HUES48 (cell line): ENCODE data around the gene UPK3A.

Source experiments
- H3K27ac ChIP-seq: one replicate; pipeline ENCODE4 v1.7.0; 2013; ENCODE audit warnings: low read depth, low read length, inconsistent platforms
- H3K27me3 ChIP-seq: 2 replicates; pipeline ENCODE4 v1.6.1; 2013; ENCODE audit warnings: mild to moderate bottlenecking, low read length; ENCODE audit not compliant: control insufficient read depth, insufficient read depth
- H3K36me3 ChIP-seq: 2 replicates; pipeline ENCODE4 v1.6.1; 2013; ENCODE audit warnings: low read length; ENCODE audit not compliant: control insufficient read depth, insufficient read depth
- H3K4me1 ChIP-seq: 2 replicates; pipeline ENCODE4 v1.6.1; 2013; ENCODE audit warnings: mild to moderate bottlenecking, low read length; ENCODE audit not compliant: control insufficient read depth, insufficient read depth
- H3K4me3 ChIP-seq: 2 replicates; pipeline ENCODE4 v1.5.1; 2013; ENCODE audit warnings: mild to moderate bottlenecking, low read depth, low read length
- H3K9ac ChIP-seq: 2 replicates; pipeline ENCODE4 v1.6.1; 2013; ENCODE audit warnings: mild to moderate bottlenecking, low read depth, low read length, moderate library complexity
- H3K9me3 ChIP-seq: 2 replicates; pipeline ENCODE4 v1.6.1; 2013; ENCODE audit warnings: low read length; ENCODE audit not compliant: control insufficient read depth, insufficient read depth

Gene UPK3A

DNA sequence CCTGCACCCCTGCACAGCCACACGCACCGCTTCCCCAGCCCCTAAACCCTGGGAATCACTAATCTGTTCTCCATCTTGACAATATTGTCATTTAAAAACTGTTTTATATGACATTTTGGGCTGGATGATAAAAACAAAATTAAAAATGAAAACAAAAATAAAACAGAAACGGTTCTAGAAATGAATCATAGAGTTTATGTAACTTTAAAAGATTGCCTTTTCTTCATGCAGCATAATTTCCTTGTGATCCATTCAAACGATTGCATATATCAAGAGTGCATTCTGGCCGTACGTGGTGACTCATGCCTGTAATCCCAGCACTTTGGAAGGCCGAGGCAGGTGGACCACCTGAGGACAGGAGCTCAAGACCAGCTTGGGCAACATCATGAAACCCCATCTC is 18.4 kb downstream of the UPK3A start:
- Histone ChIP-seq H3K9ac (no peak overlapping the region), H3K4me3 (no peak overlapping the region), H3K27ac (no peak overlapping the region), H3K27me3 (no peaks in the 10 kb centered on the region), H3K36me3 (no peaks in the 10 kb centered on the region), H3K4me1 (peaks cover 10% of the 10 kb centered on the region; the same call in 1 of the 2 replicates), H3K9me3 (no peaks in the 10 kb centered on the region)

GRCh38 chr22:45304971-45305370 is 20.2 kb downstream of the UPK3A start:
- H3K4me3 ChIP-seq, result no peak overlapping the region
- H3K27ac ChIP-seq, result no peak overlapping the region
- H3K9ac ChIP-seq, result no peak overlapping the region
- H3K9me3 ChIP-seq, result no peaks in the 10 kb centered on the region
- no peaks in the 10 kb centered on the region for H3K36me3 ChIP-seq
- peaks cover 11% of the 10 kb centered on the region for H3K4me1 ChIP-seq
- H3K27me3 ChIP-seq, result no peaks in the 10 kb centered on the region

DNA sequence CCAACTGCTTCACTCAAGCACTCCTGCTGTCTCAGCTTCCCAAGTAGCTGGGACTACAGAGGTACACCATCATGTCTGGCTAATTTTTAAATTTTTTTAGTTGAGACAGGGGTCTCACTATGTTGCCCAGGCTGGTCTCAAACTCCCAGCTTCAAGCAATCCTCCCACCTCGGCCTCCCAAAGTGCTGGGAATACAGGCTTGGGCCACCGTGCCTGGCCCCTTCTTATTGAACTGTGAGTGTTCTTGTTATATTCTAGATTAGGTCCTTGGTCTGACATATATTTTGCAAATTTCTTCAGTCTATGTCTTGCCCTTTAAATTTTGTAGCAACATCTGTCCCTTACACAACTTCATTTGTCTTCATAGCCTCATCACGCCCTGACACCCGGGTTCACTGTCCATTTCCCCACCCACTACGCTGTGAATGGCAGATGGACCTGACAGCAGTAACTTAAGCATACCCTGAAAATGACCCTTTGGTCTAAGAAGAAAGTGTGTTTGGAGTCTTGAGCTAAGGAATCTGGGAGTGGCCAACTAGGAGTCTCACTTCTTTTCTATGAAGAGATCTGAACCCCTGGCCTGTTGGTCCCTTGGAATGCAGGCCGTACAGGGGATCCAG is 20.8 kb downstream of the UPK3A start:
- Histone ChIP-seq H3K9ac (no peak overlapping the region), H3K27ac (no peak overlapping the region), H3K4me3 (no peak overlapping the region), H3K27me3 (no peaks in the 10 kb centered on the region), H3K9me3 (no peaks in the 10 kb centered on the region), H3K36me3 (no peaks in the 10 kb centered on the region), H3K4me1 (peaks cover 11% of the 10 kb centered on the region)

DNA sequence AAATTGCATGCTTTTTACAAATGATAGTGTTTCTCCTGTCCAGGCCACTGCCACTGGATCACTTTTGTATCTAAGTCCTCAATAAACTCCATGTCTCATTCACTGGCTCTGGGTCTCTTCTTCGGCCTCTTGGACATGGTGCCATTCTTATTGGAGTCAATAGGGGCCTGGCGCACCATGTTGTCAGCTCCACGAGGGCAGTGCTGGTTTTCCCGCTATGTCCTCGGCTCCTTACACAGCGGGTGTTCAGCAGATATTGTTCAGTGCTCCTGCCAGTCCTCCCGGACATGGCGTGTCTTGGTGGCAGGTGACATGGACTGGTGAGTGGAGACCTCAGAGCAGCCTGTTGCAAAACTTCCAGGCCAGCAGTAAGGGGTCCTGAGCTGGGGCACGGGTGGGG is 21.4 kb downstream of the UPK3A start:
- Histone ChIP-seq H3K9ac (no peak overlapping the region), H3K27ac (no peak overlapping the region), H3K27me3 (no peaks in the 10 kb centered on the region), H3K36me3 (no peaks in the 10 kb centered on the region), H3K4me1 (peaks cover 11% of the 10 kb centered on the region), H3K4me3 (no peak overlapping the region), H3K9me3 (no peaks in the 10 kb centered on the region)

- 0 out of 2 replicates have a peak overlapping the region, but pooled peaks have one; percentile 62 for H3K4me3 ChIP-seq
- no peaks in the 10 kb centered on the region; the same call in 1 of the 2 replicates for H3K36me3 ChIP-seq
- H3K9me3 ChIP-seq, result no peaks in the 10 kb centered on the region
- no peaks in the 10 kb centered on the region for H3K27me3 ChIP-seq
- no peak overlapping the region for H3K9ac ChIP-seq
- H3K4me1 ChIP-seq, result peaks cover 11% of the 10 kb centered on the region
- no peak overlapping the region for H3K27ac ChIP-seq
Observed at GRCh38 chr22:45308391-45308956, 23.7 kb downstream of the UPK3A start.

GRCh38 chr22:45308957-45309421 is 24.2 kb downstream of the UPK3A start:
- Histone ChIP-seq H3K36me3 (no peaks in the 10 kb centered on the region; the same call in 1 of the 2 replicates), H3K9ac (peak overlapping the region; percentile 63), H3K27me3 (no peaks in the 10 kb centered on the region), H3K4me3 (peak overlapping the region; percentile 62), H3K9me3 (no peaks in the 10 kb centered on the region), H3K27ac (peak overlapping the region; percentile 79), H3K4me1 (peaks cover 11% of the 10 kb centered on the region)

- no peaks in the 10 kb centered on the region for H3K9me3 ChIP-seq
- H3K36me3 ChIP-seq, result no peaks in the 10 kb centered on the region; the same call in 1 of the 2 replicates
- peak within 1 kb of the TSS; percentile 65 for H3K4me3 ChIP-seq
- H3K9ac ChIP-seq, result peak within 1 kb of the TSS; percentile 63
- peak within 1 kb of the TSS; percentile 87 for H3K27ac ChIP-seq
- H3K27me3 ChIP-seq, result no peaks in the 10 kb centered on the region
- peaks cover 11% of the 10 kb centered on the region for H3K4me1 ChIP-seq
Observed at GRCh38 chr22:45309422-45310227, 24.9 kb downstream of the UPK3A start, which contains the start of gene FAM118A. Gene FAM118A, plus strand, starts transcription at chr22:45309934. Its CDS starts 12,446 bp downstream, at chr22:45322380.

DNA sequence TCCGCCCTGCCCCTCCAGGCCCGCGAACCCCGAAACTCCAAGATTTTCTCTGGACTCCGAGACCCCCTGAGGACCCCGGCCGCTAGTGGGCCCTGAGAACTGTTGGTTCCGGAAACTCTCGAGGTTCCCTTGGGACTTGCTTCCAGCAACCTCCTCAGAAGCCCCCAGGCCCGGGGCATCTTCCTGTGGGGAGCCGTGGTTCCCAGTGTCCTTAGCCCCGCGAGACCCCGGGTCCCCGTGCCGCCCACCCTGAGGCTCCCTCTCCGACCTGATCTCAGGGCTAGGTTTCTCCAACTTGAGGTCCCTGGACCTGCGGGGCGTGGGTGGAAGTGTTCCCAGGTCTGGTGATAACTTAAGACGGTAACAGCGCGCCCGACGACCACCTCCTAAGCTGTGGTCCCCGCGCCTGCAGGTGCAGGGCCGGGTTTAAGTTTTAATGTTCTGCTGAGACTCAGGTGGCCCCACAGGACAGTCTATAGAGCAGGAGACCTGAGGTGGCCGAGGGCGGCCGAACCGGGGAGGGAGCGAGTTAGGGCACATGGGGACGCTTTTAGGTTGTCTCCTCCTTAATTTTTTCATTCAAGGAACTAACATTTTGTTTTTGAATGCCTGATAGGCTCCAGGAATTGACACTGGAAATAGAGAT is 25.7 kb downstream of the UPK3A start:
- Histone ChIP-seq H3K4me1 (peaks cover 11% of the 10 kb centered on the region), H3K9ac (0 out of 2 replicates have a peak overlapping the region, but pooled peaks have one; percentile 7), H3K36me3 (no peaks in the 10 kb centered on the region; the same call in 1 of the 2 replicates), H3K27me3 (no peaks in the 10 kb centered on the region), H3K4me3 (peak overlapping the region; percentile 65), H3K9me3 (no peaks in the 10 kb centered on the region), H3K27ac (peak overlapping the region; percentile 87)

- H3K36me3 ChIP-seq, result no peaks in the 10 kb centered on the region; the same call in 1 of the 2 replicates
- H3K4me3 ChIP-seq, result peak overlapping the region; percentile 65
- H3K27ac ChIP-seq, result no peak overlapping the region
- H3K4me1 ChIP-seq, result peaks cover 11% of the 10 kb centered on the region
- no peaks in the 10 kb centered on the region for H3K9me3 ChIP-seq
- no peak overlapping the region for H3K9ac ChIP-seq
- H3K27me3 ChIP-seq, result no peaks in the 10 kb centered on the region
Observed at GRCh38 chr22:45310977-45311531, 26.3 kb downstream of the UPK3A start.

GRCh38 chr22:45312415-45312814 is 27.7 kb downstream of the UPK3A start:
- no peak overlapping the region for H3K4me3 ChIP-seq
- peaks cover 11% of the 10 kb centered on the region for H3K4me1 ChIP-seq
- H3K27ac ChIP-seq, result peak overlapping the region; percentile 2
- no peaks in the 10 kb centered on the region for H3K27me3 ChIP-seq
- no peak overlapping the region for H3K9ac ChIP-seq
- H3K36me3 ChIP-seq, result no peaks in the 10 kb centered on the region; the same call in 1 of the 2 replicates
- H3K9me3 ChIP-seq, result no peaks in the 10 kb centered on the region
